SU-DHL-6 (cell line): Measurements from ENCODE around the gene CD19.

Source experiments
- H2AFZ ChIP-seq: fragments of 200-600 bp; sonication (generic); 2 replicates; pipeline ENCODE4 v1.6.1; 2014; ENCODE audit warnings: low read depth, mild to moderate bottlenecking, moderate library complexity, mixed read lengths, antibody characterized with exemption, low read length; ENCODE audit not compliant: severe bottlenecking
- H3F3A ChIP-seq: fragments of 200-600 bp; shearing (Covaris generic); 2 replicates; pipeline ENCODE4 v1.6.0; 2016; ENCODE audit warnings: antibody characterized with exemption, mild to moderate bottlenecking; ENCODE audit not compliant: insufficient read depth
- H3K27ac ChIP-seq: fragments of 200-600 bp; sonication (generic); 2 replicates; pipeline ENCODE4 v1.5.1; 2016; ENCODE audit warnings: low read depth, mild to moderate bottlenecking, low read length, moderate library complexity, mixed read lengths
- H3K27me3 ChIP-seq: fragments of 200-600 bp; sonication (generic), shearing (Covaris generic); 2 replicates; pipeline ENCODE4 v1.6.0; 2014; ENCODE audit warnings: mild to moderate bottlenecking, low read length
- H3K36me3 ChIP-seq: fragments of 200-600 bp; sonication (generic); 2 replicates; pipeline ENCODE4 v1.6.1; 2014; ENCODE audit warnings: mild to moderate bottlenecking, low read length, mixed read lengths
- H3K4me2 ChIP-seq: fragments of 300-600, 200-600 bp; shearing (Covaris generic), sonication (generic); 2 replicates; pipeline ENCODE4 v1.6.0; 2014; ENCODE audit warnings: low read length, low read depth, mild to moderate bottlenecking; ENCODE audit not compliant: poor library complexity, severe bottlenecking
- H3K4me3 ChIP-seq: fragments of 200-600 bp; sonication (generic); 2 replicates; pipeline ENCODE4 v1.5.1; 2014; ENCODE audit warnings: antibody characterized with exemption, low read length, mild to moderate bottlenecking, mixed read lengths; ENCODE audit not compliant: insufficient read depth, poor library complexity, severe bottlenecking
- H3K79me2 ChIP-seq: fragments of 200-600 bp; sonication (generic); 2 replicates; pipeline ENCODE4 v1.6.1; 2014; ENCODE audit warnings: mild to moderate bottlenecking, low read length, moderate library complexity; ENCODE audit not compliant: insufficient read depth
- H3K9ac ChIP-seq: fragments of 200-600 bp; sonication (generic); 2 replicates; pipeline ENCODE4 v1.7.0; 2014; ENCODE audit warnings: mild to moderate bottlenecking, low read length
- H3K9me2 ChIP-seq: fragments of 200-600 bp; sonication (generic); replicated peaks from 2 replicates; pipeline ENCODE4 v1.6.1; 2014; ENCODE audit warnings: low read length; ENCODE audit not compliant: insufficient read depth
- H3K9me3 ChIP-seq: fragments of 200-600 bp; sonication (generic); 2 replicates; pipeline ENCODE4 v1.6.1; 2014; ENCODE audit warnings: low read length, mixed read lengths; ENCODE audit not compliant: insufficient read depth
- H4K20me1 ChIP-seq: fragments of 200-600 bp; sonication (generic); 2 replicates; pipeline ENCODE4 v1.6.1; 2014; ENCODE audit warnings: low read depth, mild to moderate bottlenecking, antibody characterized with exemption, low read length, moderate library complexity, mixed read lengths
- EZH2phosphoT487 ChIP-seq: fragments of 200-600 bp; sonication (generic), shearing (Covaris generic); conservative IDR thresholded peaks from 2 replicates; pipeline ENCODE4 v1.6.1; 2018; ENCODE audit warnings: mild to moderate bottlenecking, antibody characterized with exemption, low read length, moderate library complexity, mixed read lengths
- TF ChIP-seq, protein P1 (sequence below): fragments of 200-600 bp; sonication (generic); IDR thresholded peaks from one replicate; pipeline ENCODE4 v1.5.1; 2017; ENCODE audit warnings: antibody characterized with exemption, mild to moderate bottlenecking, low read length, moderate library complexity; ENCODE audit not compliant: insufficient read depth, poor library complexity, severe bottlenecking

The CD19 gene

DNA sequence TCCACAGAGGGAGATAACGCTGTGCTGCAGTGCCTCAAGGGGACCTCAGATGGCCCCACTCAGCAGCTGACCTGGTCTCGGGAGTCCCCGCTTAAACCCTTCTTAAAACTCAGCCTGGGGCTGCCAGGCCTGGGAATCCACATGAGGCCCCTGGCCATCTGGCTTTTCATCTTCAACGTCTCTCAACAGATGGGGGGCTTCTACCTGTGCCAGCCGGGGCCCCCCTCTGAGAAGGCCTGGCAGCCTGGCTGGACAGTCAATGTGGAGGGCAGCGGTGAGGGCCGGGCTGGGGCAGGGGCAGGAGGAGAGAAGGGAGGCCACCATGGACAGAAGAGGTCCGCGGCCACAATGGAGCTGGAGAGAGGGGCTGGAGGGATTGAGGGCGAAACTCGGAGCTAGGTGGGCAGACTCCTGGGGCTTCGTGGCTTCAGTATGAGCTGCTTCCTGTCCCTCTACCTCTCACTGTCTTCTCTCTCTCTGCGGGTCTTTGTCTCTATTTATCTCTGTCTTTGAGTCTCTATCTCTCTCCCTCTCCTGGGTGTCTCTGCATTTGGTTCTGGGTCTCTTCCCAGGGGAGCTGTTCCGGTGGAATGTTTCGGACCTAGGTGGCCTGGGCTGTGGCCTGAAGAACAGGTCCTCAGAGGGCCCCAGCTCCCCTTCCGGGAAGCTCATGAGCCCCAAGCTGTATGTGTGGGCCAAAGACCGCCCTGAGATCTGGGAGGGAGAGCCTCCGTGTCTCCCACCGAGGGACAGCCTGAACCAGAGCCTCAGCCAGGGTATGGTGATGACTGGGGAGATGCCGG, 769 bp downstream of the CD19 start:
- TF ChIP-seq, protein P1, sequence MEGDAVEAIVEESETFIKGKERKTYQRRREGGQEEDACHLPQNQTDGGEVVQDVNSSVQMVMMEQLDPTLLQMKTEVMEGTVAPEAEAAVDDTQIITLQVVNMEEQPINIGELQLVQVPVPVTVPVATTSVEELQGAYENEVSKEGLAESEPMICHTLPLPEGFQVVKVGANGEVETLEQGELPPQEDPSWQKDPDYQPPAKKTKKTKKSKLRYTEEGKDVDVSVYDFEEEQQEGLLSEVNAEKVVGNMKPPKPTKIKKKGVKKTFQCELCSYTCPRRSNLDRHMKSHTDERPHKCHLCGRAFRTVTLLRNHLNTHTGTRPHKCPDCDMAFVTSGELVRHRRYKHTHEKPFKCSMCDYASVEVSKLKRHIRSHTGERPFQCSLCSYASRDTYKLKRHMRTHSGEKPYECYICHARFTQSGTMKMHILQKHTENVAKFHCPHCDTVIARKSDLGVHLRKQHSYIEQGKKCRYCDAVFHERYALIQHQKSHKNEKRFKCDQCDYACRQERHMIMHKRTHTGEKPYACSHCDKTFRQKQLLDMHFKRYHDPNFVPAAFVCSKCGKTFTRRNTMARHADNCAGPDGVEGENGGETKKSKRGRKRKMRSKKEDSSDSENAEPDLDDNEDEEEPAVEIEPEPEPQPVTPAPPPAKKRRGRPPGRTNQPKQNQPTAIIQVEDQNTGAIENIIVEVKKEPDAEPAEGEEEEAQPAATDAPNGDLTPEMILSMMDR: no peak
- no peak for TF ChIP-seq EZH2phosphoT487
- Histone ChIP-seq H3K36me3 (peaks cover 5% of the 10 kb centered on the region; the same call in 1 of the 2 replicates), H4K20me1 (no peaks in the 10 kb centered on the region), H2AFZ (peak overlapping the region; percentile 38), H3F3A (peaks cover 29% of the 10 kb centered on the region), H3K4me3 (peak overlapping the region; percentile 78), H3K27me3 (no peaks in the 10 kb centered on the region), H3K79me2 (peaks cover 16% of the 10 kb centered on the region), H3K9me3 (no peaks in the 10 kb centered on the region), H3K27ac (peak overlapping the region; percentile 84), H3K9me2 (no peaks in the 10 kb centered on the region), H3K4me2 (peak overlapping the region; percentile 93), H3K9ac (peak overlapping the region; percentile 91)

GRCh38 chr16:28933171-28933570, 1.4 kb downstream of the CD19 start:
- Histone ChIP-seq H3K79me2 (peaks cover 16% of the 10 kb centered on the region), H3K4me2 (peak overlapping the region; percentile 93), H2AFZ (no peak overlapping the region), H3K27ac (peak overlapping the region; percentile 84), H3K4me3 (peak overlapping the region; percentile 78), H3K9me3 (no peaks in the 10 kb centered on the region), H3K9me2 (no peaks in the 10 kb centered on the region), H3K9ac (peak overlapping the region; percentile 91), H3K36me3 (peaks cover 5% of the 10 kb centered on the region; the same call in 1 of the 2 replicates), H3K27me3 (no peaks in the 10 kb centered on the region), H4K20me1 (no peaks in the 10 kb centered on the region), H3F3A (peaks cover 29% of the 10 kb centered on the region)
- TF ChIP-seq, protein P1: no peak
- TF ChIP-seq EZH2phosphoT487: no peak

DNA sequence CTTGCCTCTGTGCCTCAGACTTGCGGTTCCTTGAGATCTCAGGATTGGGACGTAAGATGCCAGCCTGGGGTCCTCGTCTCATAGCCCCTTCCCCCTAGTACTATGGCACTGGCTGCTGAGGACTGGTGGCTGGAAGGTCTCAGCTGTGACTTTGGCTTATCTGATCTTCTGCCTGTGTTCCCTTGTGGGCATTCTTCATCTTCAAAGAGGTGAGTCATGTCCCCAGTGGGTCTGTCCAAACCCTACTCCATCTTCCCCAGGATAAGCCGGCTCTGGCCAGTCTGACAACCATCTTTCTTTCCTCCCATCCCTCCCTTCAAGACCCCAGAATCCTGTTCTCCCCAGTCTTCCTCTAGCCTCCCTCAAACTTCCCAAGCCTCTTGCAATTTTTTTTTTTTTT, 3.6 kb downstream of the CD19 start:
- TF ChIP-seq, protein P1: no peak
- TF ChIP-seq EZH2phosphoT487: no peak
- Histone ChIP-seq H4K20me1 (no peaks in the 10 kb centered on the region), H3K36me3 (peaks cover 5% of the 10 kb centered on the region; the same call in 1 of the 2 replicates), H3K79me2 (peaks cover 16% of the 10 kb centered on the region), H3K9me3 (no peaks in the 10 kb centered on the region), H3K4me3 (no peak overlapping the region), H3K4me2 (no peak overlapping the region), H3K27me3 (no peaks in the 10 kb centered on the region), H3K9ac (no peak overlapping the region), H3K9me2 (no peaks in the 10 kb centered on the region), H3F3A (peaks cover 17% of the 10 kb centered on the region), H2AFZ (no peak overlapping the region), H3K27ac (no peak overlapping the region)
